Activated CD4-positive, CD25-positive, alpha-beta regulatory T cell treated with anti-CD3 and anti-CD28 coated beads, Interleukin-2, amount 50 U/mL, for 16 hours (primary cell): ENCODE measurements around the gene PVR.
"Not testable (repeated sequence)": the region's sequence is repeated elsewhere in the genome, so short reads cannot be mapped to it uniquely, and the experiment has no call there.

Experiments used
- DNase-seq: peaks from one replicate; pipeline ENCODE4 v3.0.0-alpha.2; 2020; ENCODE audit warnings: low read depth, low spot score

Gene PVR, protein sequence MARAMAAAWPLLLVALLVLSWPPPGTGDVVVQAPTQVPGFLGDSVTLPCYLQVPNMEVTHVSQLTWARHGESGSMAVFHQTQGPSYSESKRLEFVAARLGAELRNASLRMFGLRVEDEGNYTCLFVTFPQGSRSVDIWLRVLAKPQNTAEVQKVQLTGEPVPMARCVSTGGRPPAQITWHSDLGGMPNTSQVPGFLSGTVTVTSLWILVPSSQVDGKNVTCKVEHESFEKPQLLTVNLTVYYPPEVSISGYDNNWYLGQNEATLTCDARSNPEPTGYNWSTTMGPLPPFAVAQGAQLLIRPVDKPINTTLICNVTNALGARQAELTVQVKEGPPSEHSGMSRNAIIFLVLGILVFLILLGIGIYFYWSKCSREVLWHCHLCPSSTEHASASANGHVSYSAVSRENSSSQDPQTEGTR

DNA sequence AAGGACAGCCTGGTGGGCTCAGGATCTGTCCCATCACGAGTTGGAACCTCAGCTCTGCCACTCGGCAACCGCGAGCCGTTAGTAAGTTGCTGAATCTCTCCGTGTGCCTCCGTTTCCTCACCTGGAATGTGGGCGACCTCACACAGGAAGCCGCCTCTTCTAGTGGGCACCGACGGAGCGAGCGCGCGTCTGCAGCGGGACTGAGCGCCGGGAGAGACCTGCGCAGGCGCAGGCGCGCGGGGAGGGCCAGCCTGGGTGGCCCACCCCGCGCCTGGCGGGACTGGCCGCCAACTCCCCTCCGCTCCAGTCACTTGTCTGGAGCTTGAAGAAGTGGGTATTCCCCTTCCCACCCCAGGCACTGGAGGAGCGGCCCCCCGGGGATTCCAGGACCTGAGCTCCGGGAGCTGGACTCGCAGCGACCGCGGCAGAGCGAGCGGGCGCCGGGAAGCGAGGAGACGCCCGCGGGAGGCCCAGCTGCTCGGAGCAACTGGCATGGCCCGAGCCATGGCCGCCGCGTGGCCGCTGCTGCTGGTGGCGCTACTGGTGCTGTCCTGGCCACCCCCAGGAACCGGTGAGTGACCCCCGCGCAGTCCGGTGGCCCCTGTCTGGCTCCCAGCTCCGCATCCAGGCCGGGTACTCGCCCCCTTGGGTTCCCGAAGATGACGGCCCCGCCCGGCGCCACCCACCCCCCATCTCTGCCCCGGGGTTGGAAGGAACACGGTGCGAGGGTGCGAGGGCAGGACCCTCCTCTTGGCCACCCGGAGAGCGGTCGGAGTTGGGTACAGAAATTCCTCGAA is at the start of gene PVR:
PVR (plus strand) TSS at position 306 of the 797 bp plus-strand sequence; CDS start at position 493, 187 bp downstream.
- DNase-seq: no peak

DNA sequence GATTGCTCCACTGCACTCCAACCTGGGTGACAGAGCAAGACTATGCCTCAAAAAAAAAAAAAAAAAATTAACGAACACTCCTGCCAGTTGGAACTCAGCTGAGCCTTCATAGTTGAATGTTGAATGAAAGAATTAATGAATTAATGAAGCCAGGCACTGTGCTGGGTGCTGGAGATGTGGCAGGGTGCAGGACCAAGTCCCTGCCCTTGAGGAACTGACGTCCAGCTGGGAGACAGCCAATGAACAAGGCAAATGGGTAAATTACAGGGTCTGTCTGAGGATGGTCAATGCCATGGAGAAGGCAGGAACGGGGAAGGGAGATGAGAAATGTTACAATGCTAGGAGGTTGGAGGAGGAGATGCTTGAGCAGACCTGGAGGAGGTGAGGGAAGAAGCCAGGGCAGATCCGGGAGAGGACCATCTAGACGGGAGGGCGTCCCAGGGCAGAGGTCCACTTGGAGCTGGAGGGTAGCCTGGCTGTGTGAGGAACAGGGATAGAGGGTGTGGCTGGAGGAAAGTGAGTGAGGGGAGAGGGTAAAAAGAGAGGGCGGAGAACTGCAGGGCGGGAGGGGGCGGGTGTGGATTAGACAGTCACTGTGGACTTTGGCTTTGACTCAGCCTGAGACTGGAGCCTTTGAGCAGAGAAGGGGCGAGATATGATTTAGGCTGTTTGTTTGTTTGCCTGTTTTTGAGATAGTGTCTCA is 47.1 kb upstream of the PVR start:
- DNase-seq: no peak

DNA sequence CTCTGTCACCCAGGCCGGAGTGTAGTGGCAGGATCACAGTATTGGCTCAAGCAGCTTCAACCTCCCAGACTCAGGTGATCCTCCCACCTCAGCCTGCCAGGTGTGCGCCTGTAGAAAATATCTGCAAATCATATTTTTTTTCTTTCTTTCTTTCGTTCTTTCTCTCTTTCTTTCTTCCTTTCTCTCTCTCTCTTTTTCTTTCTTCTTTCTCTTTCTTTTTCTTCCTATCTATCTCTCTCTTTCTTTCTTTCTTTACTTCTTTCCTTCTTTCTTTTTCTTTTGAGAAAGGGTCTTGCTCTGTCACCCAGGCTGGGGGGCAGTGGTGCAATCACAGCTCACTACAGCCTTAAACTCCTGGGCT is 46.6 kb upstream of the PVR start:
- no peak for DNase-seq

DNA sequence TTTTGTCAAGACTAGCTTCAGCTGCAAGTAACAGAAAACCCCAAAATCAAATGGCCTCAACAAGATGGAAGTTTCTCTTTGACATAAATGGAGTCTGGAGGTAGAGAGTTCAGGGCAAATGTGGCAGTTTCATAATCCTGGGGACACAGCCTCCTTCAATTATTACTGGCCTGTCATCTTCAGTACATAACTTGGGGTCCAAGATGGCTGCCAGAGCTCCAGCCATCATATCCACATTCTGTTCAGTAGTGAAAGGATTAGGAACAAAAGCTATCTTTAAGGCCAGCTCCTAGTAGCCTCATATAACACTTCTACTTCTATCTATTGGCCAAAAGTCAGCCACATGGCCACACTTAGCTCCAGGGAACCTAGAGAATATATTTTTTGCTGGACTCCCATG is 45.4 kb upstream of the PVR start:
- no peak for DNase-seq

DNA sequence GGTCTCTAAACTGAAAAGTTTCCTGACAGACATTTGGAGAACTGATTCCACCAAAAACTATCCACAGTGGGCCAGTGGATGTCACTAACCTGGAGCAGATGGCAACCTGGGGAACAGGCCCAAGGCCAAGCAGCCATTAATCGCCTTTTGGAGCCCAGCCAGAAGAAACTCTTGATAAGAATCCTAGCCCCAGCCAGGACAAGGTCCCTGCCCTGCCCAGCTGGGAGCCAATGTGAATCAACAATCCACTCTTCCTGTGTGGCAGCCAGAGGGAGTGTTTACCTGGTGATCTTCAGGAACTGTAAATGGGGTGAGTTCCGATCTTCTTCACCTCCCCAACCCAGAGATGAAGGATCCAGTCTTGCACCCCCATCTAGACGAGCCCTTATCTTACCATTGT is 44.8 kb upstream of the PVR start:
- DNase-seq: no peak

DNA sequence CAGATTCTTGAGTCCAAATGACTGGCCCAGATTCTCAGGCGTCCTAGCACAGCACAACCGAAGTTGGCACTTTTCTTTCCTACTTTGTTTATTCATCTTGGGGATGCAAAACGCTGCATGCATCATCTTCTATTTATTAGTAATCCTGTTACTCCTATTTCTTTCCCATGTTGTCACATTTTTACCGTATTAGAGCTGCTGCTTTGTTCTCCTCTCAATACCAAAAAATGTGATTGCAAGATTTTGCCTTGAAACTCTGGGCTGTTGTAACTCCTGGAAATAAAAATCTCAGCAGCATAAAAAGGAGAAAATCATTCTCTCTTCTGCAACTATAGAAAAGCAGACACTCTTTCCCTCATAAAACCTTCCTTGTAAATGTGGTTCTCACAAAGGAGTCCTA is 43.2 kb upstream of the PVR start:
- DNase-seq: no peak

DNA sequence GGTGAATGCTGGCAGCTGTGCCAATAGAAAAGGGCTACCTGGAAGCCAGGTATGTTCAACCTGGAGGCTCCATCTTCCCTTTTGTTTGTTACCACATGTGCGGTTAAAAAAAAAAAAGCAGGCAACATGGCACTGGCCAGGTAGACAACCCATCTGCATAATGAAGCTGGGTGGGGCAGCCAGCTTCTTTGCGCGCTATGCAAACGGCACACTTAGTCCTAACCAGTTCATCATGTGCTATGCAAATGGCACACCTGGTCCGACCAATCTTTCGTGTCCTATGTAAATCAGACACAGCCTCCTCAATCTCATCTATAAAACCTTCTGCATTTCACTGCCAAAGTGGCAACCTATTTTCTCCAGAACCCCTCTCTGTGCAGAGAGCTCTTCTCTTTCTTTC is 41.6 kb upstream of the PVR start:
- DNase-seq: no peak

DNA sequence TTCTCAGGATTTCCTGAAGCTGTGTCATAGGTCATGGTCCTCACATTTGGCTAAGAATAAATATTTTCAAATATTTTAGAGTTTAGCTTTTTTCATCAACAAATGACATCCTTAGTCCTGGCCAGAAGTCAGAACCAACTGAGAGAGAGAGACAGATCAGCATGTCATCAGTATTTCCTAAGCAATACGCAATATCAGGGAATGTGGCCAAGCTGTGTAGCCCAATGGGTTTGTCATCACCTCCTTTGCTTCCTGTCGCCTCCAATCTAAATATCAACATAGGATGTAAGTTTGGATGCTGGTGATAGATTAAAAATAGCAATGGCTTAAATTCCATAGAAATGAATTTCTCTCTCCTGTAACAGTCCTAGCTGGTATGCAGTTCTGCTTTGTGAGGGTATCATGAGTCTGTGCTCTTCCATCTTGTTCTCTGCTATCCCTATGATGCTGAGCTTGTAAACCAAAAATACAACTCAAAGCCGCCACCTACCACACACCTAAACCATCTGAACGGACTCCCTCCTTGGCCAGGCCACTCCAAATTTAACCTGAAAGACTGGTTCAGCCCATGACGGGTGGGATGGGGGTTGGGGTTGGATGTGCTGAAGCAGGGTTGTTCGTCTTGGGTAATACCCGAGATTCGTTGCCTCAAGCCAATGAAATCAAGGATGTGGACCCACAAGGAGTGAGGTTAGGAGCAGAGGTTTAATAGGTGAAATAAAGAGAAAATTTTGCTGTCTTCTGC is 40.3 kb upstream of the PVR start:
- DNase-seq: no peak

DNA sequence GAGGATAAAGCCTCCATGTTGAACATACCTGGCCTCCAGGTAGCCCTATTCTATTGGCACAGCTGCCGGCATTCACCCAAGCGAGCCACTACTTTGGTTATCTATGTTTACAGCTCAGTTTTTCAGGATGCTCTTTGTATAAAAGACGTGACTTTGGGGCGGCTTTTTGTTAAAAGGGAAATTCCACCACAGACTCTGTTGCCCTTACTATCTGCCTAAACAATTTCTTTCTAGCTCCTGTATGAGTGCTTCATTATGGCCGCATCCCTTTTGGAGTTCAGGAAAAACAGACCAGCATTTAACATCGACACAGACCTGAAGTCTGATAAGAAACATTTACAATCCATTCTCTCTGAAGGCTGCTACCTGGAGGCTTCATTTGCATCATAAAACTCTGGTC is 39.5 kb upstream of the PVR start:
- no peak for DNase-seq

DNA sequence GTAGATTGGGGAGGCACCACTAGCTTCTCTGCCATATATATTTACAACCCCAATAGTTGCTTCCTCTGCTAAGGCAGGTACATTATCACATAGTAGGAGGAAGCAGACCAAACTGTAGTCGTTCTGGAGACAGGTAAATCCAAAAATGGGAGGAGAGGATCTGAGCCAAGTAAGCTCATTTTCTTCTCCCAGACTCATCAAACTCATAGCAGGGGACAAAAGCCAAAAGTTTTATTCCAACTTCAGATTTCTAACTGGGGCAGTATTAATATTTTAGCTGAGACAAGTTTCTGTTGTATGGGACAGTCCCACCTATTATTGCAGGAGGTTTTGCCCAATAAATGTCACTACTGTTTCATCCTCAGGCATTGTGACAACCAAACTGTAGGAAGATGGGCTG is 38.2 kb upstream of the PVR start:
- DNase-seq: no peak

DNA sequence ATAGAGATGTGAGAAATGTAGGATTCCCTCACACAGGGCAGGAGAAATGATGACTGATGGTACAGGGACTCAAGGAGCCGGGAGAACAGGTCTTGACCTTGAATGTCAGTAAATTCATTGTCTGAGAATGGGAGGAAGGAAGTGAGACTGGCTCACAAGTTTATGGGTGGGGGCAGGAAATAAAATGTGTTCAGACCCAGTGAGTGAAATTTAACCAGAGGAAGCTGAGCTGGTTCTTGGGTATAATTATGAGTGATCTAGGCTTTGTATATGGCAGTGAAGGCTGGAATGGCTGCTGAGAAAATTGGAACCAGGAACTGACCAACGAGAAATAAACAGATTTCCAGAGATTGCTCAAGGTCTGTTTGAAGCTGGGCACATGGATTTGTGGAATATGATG is 36.7 kb upstream of the PVR start:
- no peak for DNase-seq

DNA sequence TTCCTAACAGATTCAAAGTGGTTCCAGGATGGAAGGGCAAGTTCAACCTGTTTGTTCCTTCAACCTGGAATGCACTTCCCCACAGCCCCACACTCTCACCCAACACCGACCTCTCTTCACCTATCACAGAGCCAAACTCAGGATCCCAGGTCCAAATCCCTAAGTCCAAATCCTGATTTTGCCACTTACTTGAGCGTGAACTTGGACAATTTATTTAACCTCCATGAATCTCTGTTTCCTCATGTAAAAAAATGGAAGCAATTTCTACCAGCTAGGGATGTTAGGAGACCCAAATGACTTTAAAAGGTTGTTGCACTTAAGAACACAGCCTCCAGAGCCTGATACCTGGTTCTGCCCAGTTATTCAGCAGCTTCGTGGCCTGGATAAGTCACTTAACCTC is 35.8 kb upstream of the PVR start:
- no peak for DNase-seq

DNA sequence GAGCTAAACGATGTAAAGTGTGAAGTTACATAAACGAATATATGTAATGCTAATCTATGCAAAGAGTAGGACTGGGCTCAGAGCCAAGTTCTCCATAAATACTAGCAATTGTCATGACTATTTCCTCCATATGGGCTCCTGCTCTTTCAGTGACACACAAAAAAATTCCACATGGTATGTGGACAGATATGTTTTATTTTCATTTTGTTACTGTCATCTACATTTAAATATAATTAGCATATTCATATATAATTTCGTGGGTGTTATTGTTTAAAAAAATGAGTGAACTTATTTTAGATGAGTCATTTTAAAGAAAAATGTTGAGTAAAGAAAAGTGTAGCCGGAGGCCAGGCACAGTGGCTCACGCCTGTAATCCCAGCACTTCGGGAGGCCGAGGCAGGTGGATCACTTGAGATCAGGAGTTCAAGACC is 35.3 kb upstream of the PVR start:
- DNase-seq: no peak

DNA sequence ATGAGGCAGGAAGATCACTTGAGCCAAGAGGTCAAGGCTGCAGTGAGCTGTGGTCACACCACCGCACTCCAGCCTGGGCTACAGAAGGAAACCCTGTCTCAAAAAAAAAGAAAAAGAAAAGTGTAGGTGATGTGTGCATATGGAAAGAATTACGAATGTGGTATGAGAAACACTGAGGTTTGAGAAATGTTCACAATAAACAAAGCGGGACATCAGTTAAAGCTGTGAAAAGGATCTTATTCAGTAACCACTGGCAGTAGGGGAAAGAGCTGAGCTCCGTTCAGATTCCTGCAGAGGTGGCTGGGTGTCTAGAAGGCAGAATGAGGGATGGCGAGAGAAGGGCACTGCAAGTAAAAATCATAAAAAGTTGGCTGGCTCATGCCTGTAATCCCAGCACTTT is 34.5 kb upstream of the PVR start:
- no peak for DNase-seq

DNA sequence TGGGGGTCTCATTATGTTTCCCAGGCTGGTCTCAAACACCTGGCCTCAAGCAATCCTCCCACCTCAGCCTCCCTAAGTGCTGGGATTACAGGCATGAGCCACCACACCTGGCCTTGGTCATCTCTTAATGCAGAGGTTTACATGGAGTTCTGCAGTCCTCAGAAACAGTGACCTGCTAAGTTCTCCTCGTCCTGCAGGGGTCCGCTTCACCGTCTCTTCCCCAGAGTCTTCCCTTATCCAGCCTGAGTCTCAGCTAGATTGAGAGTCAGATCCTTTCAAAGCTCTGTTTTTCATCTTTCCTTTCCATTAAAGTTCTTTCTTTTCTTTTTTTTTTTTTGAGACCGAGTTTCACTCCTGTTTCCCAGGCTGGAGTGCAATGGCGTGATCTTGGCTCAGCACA is 33.2 kb upstream of the PVR start:
- DNase-seq: not testable (repeated sequence)

DNA sequence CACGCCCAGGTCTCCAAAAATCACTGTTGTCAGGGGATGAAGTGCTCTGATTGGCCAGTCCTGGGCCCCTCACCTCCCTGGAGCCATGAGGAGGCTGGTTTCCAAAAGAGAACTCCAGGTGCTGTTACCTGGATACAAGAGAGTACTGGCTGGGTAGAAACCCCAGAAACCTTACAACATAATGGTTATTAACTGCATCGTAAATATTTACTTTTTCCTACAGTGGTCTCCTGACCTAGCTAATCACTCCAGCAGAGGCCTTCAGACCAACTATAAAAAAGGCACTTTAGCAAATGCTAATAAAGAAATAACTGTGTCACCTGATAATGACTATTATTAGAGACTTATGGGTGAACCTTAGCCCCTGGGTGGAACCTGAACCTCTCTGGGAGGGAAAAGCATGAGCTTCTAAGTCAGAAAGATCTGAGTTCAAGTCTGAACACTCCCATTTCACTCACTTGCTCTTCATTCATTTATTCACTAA is 31.9 kb upstream of the PVR start:
- no peak for DNase-seq

DNA sequence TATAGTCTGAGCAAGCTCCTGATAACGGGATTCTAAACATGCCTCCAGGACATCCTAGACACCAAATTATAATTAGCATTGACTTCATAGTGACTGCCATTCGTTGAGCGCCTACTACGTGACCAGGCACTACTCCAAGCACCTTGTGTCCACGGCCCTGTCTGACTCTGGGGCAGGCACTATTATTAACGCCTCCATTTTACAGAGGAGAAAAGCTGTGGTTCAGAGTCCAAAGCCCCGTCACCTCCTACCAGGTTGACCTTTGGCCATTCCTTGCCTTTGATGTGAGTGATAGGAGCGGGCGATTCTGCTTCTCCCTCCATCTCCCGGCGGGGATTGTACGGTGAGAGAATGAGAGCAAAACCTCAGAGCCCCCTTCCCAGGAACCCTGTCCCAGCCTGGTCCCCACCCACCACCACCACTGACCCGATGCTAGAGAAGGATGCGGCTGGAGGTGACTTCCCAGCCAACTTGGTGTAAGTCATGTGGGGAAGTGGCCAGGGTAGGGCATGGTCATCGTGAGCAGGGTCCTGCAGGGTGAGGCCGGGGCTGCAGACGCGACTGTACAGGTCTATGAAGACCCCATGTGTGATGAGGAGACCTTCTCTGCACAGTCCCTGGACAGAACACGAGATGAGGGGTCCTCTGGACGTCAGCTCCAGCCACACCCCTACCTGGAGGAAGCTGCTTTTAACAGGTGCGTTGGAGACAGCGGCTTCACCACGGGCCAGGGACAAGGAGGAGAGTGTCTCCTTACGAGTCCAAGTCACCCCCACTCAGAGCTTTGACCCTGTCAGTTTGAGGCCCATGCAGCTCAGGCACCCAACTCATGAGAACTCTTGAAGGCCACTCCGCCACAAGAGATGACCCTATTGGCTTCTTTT is 30.2 kb upstream of the PVR start, which contains the start of gene IGSF23:
IGSF23 (plus strand) TSS at position 269 of the 884 bp plus-strand sequence; CDS start at position 352, 83 bp downstream.
- DNase-seq: no peak

DNA sequence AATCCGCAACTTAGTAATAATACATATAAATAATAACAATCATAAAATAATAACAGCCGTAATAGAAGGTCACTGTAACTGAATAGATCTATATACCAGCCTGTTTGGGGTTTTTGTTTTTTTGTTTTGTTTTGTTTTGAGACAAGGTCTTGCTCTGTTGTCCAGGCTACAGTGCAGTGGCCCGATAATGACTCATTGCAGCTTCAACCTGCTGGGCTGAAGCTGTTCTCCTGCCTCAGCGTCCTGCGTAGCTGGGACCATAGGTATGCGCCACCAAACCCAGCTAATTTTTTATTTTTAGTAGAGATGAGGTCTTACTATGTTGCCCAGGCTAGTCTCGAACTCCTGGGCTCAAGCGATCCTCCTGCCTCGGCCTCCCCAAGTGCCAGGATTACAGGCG is 29.4 kb upstream of the PVR start:
- DNase-seq: no peak

DNA sequence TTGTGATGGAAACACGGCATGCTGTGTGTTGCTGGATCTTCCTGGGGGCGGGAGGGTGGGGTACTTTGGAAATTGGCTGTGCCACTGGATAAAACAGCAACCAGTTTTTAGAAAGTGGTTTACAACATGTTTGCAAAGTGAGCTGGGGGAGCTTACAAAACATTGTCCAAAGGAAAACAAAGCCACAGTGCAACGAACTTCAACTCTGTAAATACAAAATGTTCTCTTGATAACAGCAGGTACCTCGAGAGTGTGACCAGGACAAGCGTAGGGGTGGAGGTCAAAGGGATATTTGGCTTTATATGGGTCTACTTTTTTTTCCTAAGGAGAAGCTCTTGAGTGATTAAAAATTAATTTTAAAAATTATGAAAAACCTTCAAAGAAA is 27.9 kb upstream of the PVR start:
- no peak for DNase-seq

DNA sequence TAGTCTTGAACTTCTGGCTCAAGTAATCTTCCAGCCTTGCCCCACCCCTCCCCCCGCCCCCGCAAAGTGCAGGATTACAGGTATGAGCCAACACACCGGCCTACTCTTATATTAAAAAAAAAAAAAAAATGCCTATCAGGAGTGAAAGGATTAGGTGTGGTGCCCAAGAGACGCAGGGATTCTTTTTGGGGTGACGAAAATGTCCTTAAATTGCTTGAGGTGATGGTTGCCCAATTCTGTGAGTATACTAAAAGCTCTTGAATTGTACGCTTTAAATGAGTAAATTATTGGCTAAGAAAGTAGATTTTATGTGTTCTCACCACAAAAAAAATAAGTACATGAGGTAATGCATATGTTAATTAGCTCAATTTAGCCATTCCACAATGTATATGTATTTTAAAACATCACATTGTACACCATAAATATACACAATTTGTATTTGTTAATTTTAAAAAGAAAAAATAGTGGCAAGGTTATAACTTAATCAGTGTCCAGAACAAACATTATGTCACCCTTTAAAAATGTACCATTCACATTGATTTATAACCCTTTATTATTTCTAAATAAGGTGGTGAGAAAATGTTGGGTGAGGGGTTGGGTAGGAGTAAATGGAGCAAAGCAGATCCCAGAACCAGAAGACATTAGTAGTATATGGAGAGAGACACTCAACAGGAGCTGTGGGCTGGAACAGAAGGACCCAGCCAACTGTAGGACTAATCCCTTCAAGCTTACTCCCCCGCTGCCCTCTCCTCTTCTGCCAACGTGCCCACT is 26.4 kb upstream of the PVR start:
- no peak for DNase-seq
